GM12878 (cell line): ENCODE data around the gene ITGA11. TPM values are rescaled to one million over a fixed set of nuclear protein-coding genes. Genes with fewer than 3 reads are reported as not detected.

Source experiments
- ATAC-seq: fragments of 200-7000 bp; cut with Tn5 transposase; 3 replicates; pipeline ENCODE4 v1.9.1; 2020; ENCODE audit warnings: mild to moderate bottlenecking, moderate library complexity
- BruUV-seq: library from RNA; stranded (reverse); fragments of 400-500 nt; replicated peaks from 2 replicates; lab custom pipeline; 2021; lab: Mats Ljungman, UMichigan
- CTCF ChIA-PET: fragments of 300-600 bp; sonication (Branson Sonifier 250); formaldehyde crosslinking; extraction: SDS; loops from one replicate; lab custom pipeline; 2021; ENCODE audit warnings: inconsistent platforms; lab: Yijun Ruan, JAX
- POLR2A ChIA-PET: fragments of 350-600 bp; formaldehyde crosslinking; extraction: SDS; loops from one replicate; lab custom pipeline; 2021; ENCODE audit warnings: inconsistent platforms; lab: Charles Lee
- RAD21 ChIA-PET: fragments of 300-600 bp; sonication (Branson Sonifier 250); formaldehyde crosslinking; loops from one replicate; lab custom pipeline; 2023; ENCODE audit warnings: antibody characterized with exemption; ENCODE audit not compliant: unreplicated experiment; lab: Charles Lee
- SMC1A ChIA-PET: fragments of 300-600 bp; sonication (Branson Sonifier 250); formaldehyde crosslinking; loops from one replicate; lab custom pipeline; 2023; ENCODE audit not compliant: unreplicated experiment, uncharacterized antibody; lab: Charles Lee
- DNase-seq: peaks from one replicate; pipeline ENCODE4 v3.0.0-alpha.2; 2011; ENCODE audit warnings: low read depth, low spot score
- FAIRE-seq: peaks from 3 replicates; lab custom pipeline; 2011; peaks lifted over from hg19 to GRCh38; lab: Jason Lieb, UNC
- H2AFZ ChIP-seq: 2 replicates; pipeline ENCODE4 v1.6.0; 2011; ENCODE audit warnings: low read depth, low read length, control low read depth; ENCODE audit not compliant: control insufficient read depth
- H3K27ac ChIP-seq: 2 replicates; pipeline ENCODE4 v1.5.1; 2011; ENCODE audit warnings: control low read depth; ENCODE audit not compliant: control insufficient read depth, insufficient read depth
- H3K27me3 ChIP-seq, 2 experiments: replicated peaks in 1 of 2; 2 replicates each; pipeline versions ENCODE4 v1.6.0 to v1.6.1; 2011; ENCODE audit warnings: low read length in 1 of 2; ENCODE audit not compliant: control insufficient read depth in 2 of 2, insufficient read depth in 2 of 2
- H3K36me3 ChIP-seq, 2 experiments: 2 replicates each; pipeline ENCODE4 v1.5.1; 2011; ENCODE audit warnings: low read length in 1 of 2; ENCODE audit not compliant: control insufficient read depth in 2 of 2, insufficient read depth in 2 of 2
- H3K4me1 ChIP-seq: 2 replicates; pipeline ENCODE4 v1.6.1; 2011; ENCODE audit warnings: mild to moderate bottlenecking, low read length, moderate library complexity, mixed read lengths; ENCODE audit not compliant: control insufficient read depth, insufficient read depth
- H3K4me2 ChIP-seq: 2 replicates; pipeline ENCODE4 v1.6.0; 2011; ENCODE audit warnings: control low read depth; ENCODE audit not compliant: control insufficient read depth, insufficient read depth
- H3K4me3 ChIP-seq: fragments of 200-600 bp; sonication (generic); 2 replicates; pipeline ENCODE4 v1.5.1; 2016
- H3K79me2 ChIP-seq: 2 replicates; pipeline ENCODE4 v1.6.0; 2011; ENCODE audit warnings: low read length; ENCODE audit not compliant: control insufficient read depth, insufficient read depth
- H3K9ac ChIP-seq: 2 replicates; pipeline ENCODE4 v1.8.0; 2011; ENCODE audit warnings: low read length, control low read depth, mixed read lengths; ENCODE audit not compliant: control insufficient read depth, insufficient read depth
- H3K9me3 ChIP-seq: replicated peaks from 3 replicates; pipeline ENCODE4 v1.5.1; 2011; ENCODE audit warnings: mild to moderate bottlenecking, low read length; ENCODE audit not compliant: control insufficient read depth, insufficient read depth
- H4K20me1 ChIP-seq: 2 replicates; pipeline ENCODE4 v1.6.0; 2011; ENCODE audit not compliant: control insufficient read depth, insufficient read depth
- JUNB ChIP-seq: IDR thresholded peaks from 2 replicates; pipeline ENCODE4 v1.6.1; 2016; ENCODE audit warnings: antibody characterized with exemption, mild to moderate bottlenecking
- KLF5 ChIP-seq: fragments of 450-650 bp; IDR thresholded peaks from 2 replicates; pipeline ENCODE4 v1.6.1; 2014; ENCODE audit warnings: mild to moderate bottlenecking; ENCODE audit not compliant: partially characterized antibody
- NFYA ChIP-seq: IDR thresholded peaks from 2 replicates; pipeline ENCODE4 v1.6.1; 2011; ENCODE audit warnings: low read depth, mild to moderate bottlenecking, low read length, improper control_type of control experiment, borderline replicate concordance
- NKRF ChIP-seq: fragments of 450-650 bp; conservative IDR thresholded peaks from 2 replicates; pipeline ENCODE4 v1.6.1; 2017; ENCODE audit warnings: mild to moderate bottlenecking, moderate library complexity
- WRNIP1 ChIP-seq: IDR thresholded peaks from 2 replicates; pipeline ENCODE4 v1.6.1; 2011; ENCODE audit warnings: low read depth, low read length, improper control_type of control experiment, borderline replicate concordance
- ZNF207 ChIP-seq: fragments of 450-650 bp; IDR thresholded peaks from 2 replicates; pipeline ENCODE4 v1.6.1; 2014; ENCODE audit warnings: antibody characterized with exemption, mild to moderate bottlenecking, borderline replicate concordance
- ZNF217 ChIP-seq: fragments of 450-650 bp; IDR thresholded peaks from 2 replicates; pipeline ENCODE4 v1.6.1; 2017; ENCODE audit warnings: antibody characterized with exemption, mild to moderate bottlenecking
- ZNF622 ChIP-seq: fragments of 450-650 bp; IDR thresholded peaks from 2 replicates; pipeline ENCODE4 v1.6.1; 2017; ENCODE audit warnings: mild to moderate bottlenecking, inconsistent platforms
- WGBS: methylation state at CpG from one replicate; pipeline ENCODE4 v1.1.6; 2016; ENCODE audit warnings: low lambda C conversion rate; ENCODE audit not compliant: insufficient replicate concordance, insufficient coverage; ENCODE audit errors: missing lambda C conversion rate; 5-methylcytosine and 5-hydroxymethylcytosine counted together
- in situ Hi-C: fragments of 300-500 bp; cut with MboI; formaldehyde crosslinking; loops from 9 replicates; pipeline ENCODE4 v1.14.3; 2018; ENCODE audit warnings: mixed read lengths
- intact Hi-C: fragments of 100-400 bp; cut with micrococcal nuclease; formaldehyde crosslinking; loops from one replicate; pipeline ENCODE4 v1.14.2; 2022; ENCODE audit not compliant: unreplicated experiment
- polyA plus RNA-seq, 11 experiments: library from polyadenylated mRNA; depleted of rRNA in 4 of 11; unstranded in 6 of 11; stranded (reverse) in 5 of 11; fragments of >200 nt; fragmentation: Nextera tagmentation in 4 of 11; fragmentation: Illumina TruSeq in 1 of 11; extraction: Ambion mirVana in 4 of 11; extraction: Trizol in 1 of 11; gene quantifications; 1 replicate in 1 of 11; 2 replicates in 10 of 11; pipeline versions ENCODE4 v1.2.1 to v1.2.3, GENCODE V29; 2011 to 2016; ENCODE audit warnings: inconsistent platforms in 2 of 11, missing spikeins in 2 of 11, low read depth in 1 of 11
- total RNA-seq, 4 experiments: library from RNA; depleted of rRNA in 3 of 4; stranded (reverse); fragments of >200 nt in 3 of 4; fragmentation: Illumina TruSeq in 1 of 4; extraction: Trizol in 1 of 4; gene quantifications; 2 replicates each; pipeline versions ENCODE4 v1.2.1 to v1.2.3, GENCODE V29; 2013 to 2021

ITGA11 gene
- total and polyA plus RNA-seq, 10 of the 15 experiments (the other 5 are each of a cell fraction or from before 2014, with no cell fraction given), result under 0.01 to 0.36 (median 0.13) TPM; not detected in 1

GRCh38 chr15:68330416-68330815 is 101.5 kb downstream of the ITGA11 start:
- no peak for TF ChIP-seq KLF5
- TF ChIP-seq ZNF217, result no peak
- TF ChIP-seq NKRF, result no peak
- no peak for TF ChIP-seq ZNF207
- TF ChIP-seq ZNF622, result no peak
- TF ChIP-seq WRNIP1, result no peak
- TF ChIP-seq NFYA, result no peak
- TF ChIP-seq JUNB, result no peak
- in situ Hi-C loops (no loop called here), intact Hi-C loops (no loop called here)
- RAD21 ChIA-PET, result no interaction called here
- Histone ChIP-seq H3K27me3 (peaks cover 0 to 7% of the 10 kb centered on the region in 2 experiments; a peak in 1 of 4 replicates), H3K4me2 (no peak overlapping the region), H3K36me3 (no peaks in the 10 kb centered on the region), H3K4me1 (no peaks in the 10 kb centered on the region), H4K20me1 (no peaks in the 10 kb centered on the region), H3K79me2 (no peaks in the 10 kb centered on the region), H3K4me3 (no peak overlapping the region), H2AFZ (no peak overlapping the region), H3K27ac (no peak overlapping the region), H3K9ac (no peak overlapping the region), H3K9me3 (no peaks in the 10 kb centered on the region)
- BruUV-seq, result no TSS peak
- no peak for DNase-seq
- POLR2A ChIA-PET, result no interaction called here
- no peak for ATAC-seq
- WGBS, result 7% methylated on average over 6 of the region's 6 CpGs
- CTCF ChIA-PET, result no interaction called here
- SMC1A ChIA-PET, result no interaction called here
- no peak for FAIRE-seq
